Measurements from ENCODE around the gene LMTK3. TPM values are rescaled to one million over a fixed set of nuclear protein-coding genes. Genes with fewer than 3 reads are reported as not detected.
"Not testable (repeated sequence)": the region's sequence is repeated elsewhere in the genome, so short reads cannot be mapped to it uniquely, and the experiment has no call there.

Gene LMTK3
- total RNA-seq, 1 experiment from 2014 or later, result 4.2 TPM

- in situ Hi-C loops (cut with HindIII; ENCODE audit: low pct_unique_long_range_greater_than_20kb, low sequenced_read_pairs), result no loop called here
- no peak for DNase-seq (ENCODE audit: low read depth)
These were observed 17.8 kb downstream of the LMTK3 start for GRCh38 chr19:48493718-48494401.

GRCh38 chr19:48492925-48493717 is 18.5 kb downstream of the LMTK3 start:
- in situ Hi-C loops (cut with HindIII; ENCODE audit: low pct_unique_long_range_greater_than_20kb, low sequenced_read_pairs), result no loop called here
- peak; percentile 99 for DNase-seq (ENCODE audit: low read depth)

- in situ Hi-C loops (cut with HindIII; ENCODE audit: low pct_unique_long_range_greater_than_20kb, low sequenced_read_pairs), result no loop called here
- no peak for DNase-seq (ENCODE audit: low read depth)
These were observed 19.9 kb downstream of the LMTK3 start for GRCh38 chr19:48491793-48492123.

- in situ Hi-C loops (cut with HindIII; ENCODE audit: low pct_unique_long_range_greater_than_20kb, low sequenced_read_pairs), result no loop called here
These were observed 20.4 kb downstream of the LMTK3 start for GRCh38 chr19:48490981-48491792.

GRCh38 chr19:48489608-48490216 is 21.9 kb downstream of the LMTK3 start:
- peak; percentile 55 for DNase-seq (ENCODE audit: low read depth)

More at GRCh38 chr19:48490981-48491792, 20.4 kb downstream of the LMTK3 start:
- DNase-seq (ENCODE audit: low read depth), result no peak

GRCh38 chr19:48488478-48488877 is 23.2 kb downstream of the LMTK3 start:
- DNase-seq (ENCODE audit: low read depth); in situ Hi-C loops (cut with HindIII; ENCODE audit: low pct_unique_long_range_greater_than_20kb, low sequenced_read_pairs): not testable (repeated sequence)

More at GRCh38 chr19:48489608-48490216, 21.9 kb downstream of the LMTK3 start:
- in situ Hi-C loops (cut with HindIII; ENCODE audit: low pct_unique_long_range_greater_than_20kb, low sequenced_read_pairs), result no loop called here

- in situ Hi-C loops (cut with HindIII; ENCODE audit: low pct_unique_long_range_greater_than_20kb, low sequenced_read_pairs), result no loop called here
- peak; percentile 85 for DNase-seq (ENCODE audit: low read depth)
These were observed 23.7 kb downstream of the LMTK3 start for GRCh38 chr19:48487948-48488347.

- no peak for DNase-seq (ENCODE audit: low read depth)
- in situ Hi-C loops (cut with HindIII; ENCODE audit: low pct_unique_long_range_greater_than_20kb, low sequenced_read_pairs), result no loop called here
These were observed 24.1 kb downstream of the LMTK3 start for GRCh38 chr19:48487544-48487943.

- DNase-seq (ENCODE audit: low read depth); in situ Hi-C loops (cut with HindIII; ENCODE audit: low pct_unique_long_range_greater_than_20kb, low sequenced_read_pairs): not testable (repeated sequence)
These were observed 24.9 kb downstream of the LMTK3 start for GRCh38 chr19:48486706-48487105.

- in situ Hi-C loops (cut with HindIII; ENCODE audit: low pct_unique_long_range_greater_than_20kb, low sequenced_read_pairs), result no loop called here
These were observed 26.6 kb downstream of the LMTK3 start for GRCh38 chr19:48484931-48485612.

GRCh38 chr19:48484247-48484893 is 27.3 kb downstream of the LMTK3 start:
- in situ Hi-C loops (cut with HindIII; ENCODE audit: low pct_unique_long_range_greater_than_20kb, low sequenced_read_pairs), result no loop called here
- DNase-seq (ENCODE audit: low read depth), result no peak

More at GRCh38 chr19:48484931-48485612, 26.6 kb downstream of the LMTK3 start:
- no peak for DNase-seq (ENCODE audit: low read depth)

- in situ Hi-C loops (cut with HindIII; ENCODE audit: low pct_unique_long_range_greater_than_20kb, low sequenced_read_pairs), result no loop called here
- no peak for DNase-seq (ENCODE audit: low read depth)
These were observed 28.3 kb downstream of the LMTK3 start for GRCh38 chr19:48483301-48483700.

- in situ Hi-C loops (cut with HindIII; ENCODE audit: low pct_unique_long_range_greater_than_20kb, low sequenced_read_pairs), result no loop called here
- no peak for DNase-seq (ENCODE audit: low read depth)
These were observed 29.6 kb downstream of the LMTK3 start for GRCh38 chr19:48481846-48482639.

- DNase-seq (ENCODE audit: low read depth), result no peak
- in situ Hi-C loops (cut with HindIII; ENCODE audit: low pct_unique_long_range_greater_than_20kb, low sequenced_read_pairs), result no loop called here
These were observed 30.8 kb downstream of the LMTK3 start for GRCh38 chr19:48480558-48481500.

- in situ Hi-C loops (cut with HindIII; ENCODE audit: low pct_unique_long_range_greater_than_20kb, low sequenced_read_pairs), result no loop called here
- DNase-seq (ENCODE audit: low read depth), result no peak
These were observed 31.5 kb downstream of the LMTK3 start for GRCh38 chr19:48480183-48480557.

- no peak for DNase-seq (ENCODE audit: low read depth)
- in situ Hi-C loops (cut with HindIII; ENCODE audit: low pct_unique_long_range_greater_than_20kb, low sequenced_read_pairs), result no loop called here
These were observed 31.9 kb downstream of the LMTK3 start for GRCh38 chr19:48479686-48480085.

Measured in Caki2 (cell line).